Transverse colon (tissue), 4 donors: ENCODE measurements around the gene PGPEP1. TPM values are rescaled to one million over a fixed set of nuclear protein-coding genes. Genes with fewer than 3 reads are reported as not detected.
"Not testable (repeated sequence)": the region's sequence is repeated elsewhere in the genome, so short reads cannot be mapped to it uniquely, and the experiment has no call there.

ENCODE experiments used
- DNase-seq: peaks from one replicate; pipeline ENCODE4 v3.0.0-alpha.2; 2019
- H3K27ac ChIP-seq, 4 donors: fragments of 200-600 bp; sonication (generic); 2 replicates each; pipeline ENCODE4 v1.5.1; 2016 to 2018; ENCODE audit warnings: inconsistent platforms in 4 of 4
- H3K27me3 ChIP-seq: fragments of 200-600 bp; sonication (generic); 2 replicates; pipeline ENCODE4 v1.5.1; 2017; ENCODE audit warnings: inconsistent platforms
- H3K36me3 ChIP-seq, 4 donors: fragments of 200-600 bp; sonication (generic); 2 replicates each; pipeline ENCODE4 v1.5.1; 2017 to 2019; ENCODE audit warnings: inconsistent platforms in 4 of 4
- H3K4me1 ChIP-seq, 4 donors: fragments of 200-600 bp; sonication (generic); 2 replicates each; pipeline ENCODE4 v1.5.1; 2017 to 2020; ENCODE audit warnings: inconsistent platforms in 4 of 4
- H3K4me3 ChIP-seq, 4 donors: fragments of 200-600 bp; sonication (generic); 1 replicate in 1 of 4; 2 replicates in 3 of 4; pipeline versions ENCODE4 v1.5.1 to v1.6.1; 2017 to 2019; ENCODE audit warnings: inconsistent platforms in 4 of 4
- H3K9me3 ChIP-seq, 2 donors: fragments of 200-600 bp; sonication (generic); 2 replicates each; pipeline ENCODE4 v1.5.1; 2017 to 2019; ENCODE audit warnings: inconsistent platforms in 2 of 2
- CTCF ChIP-seq, 5 experiments: fragments of 200-600 bp in 3 of 5; fragments of 450-650 bp in 2 of 5; sonication (generic) in 3 of 5; IDR thresholded peaks; 1 replicate in 2 of 5; 2 replicates in 3 of 5; pipeline ENCODE4 v1.5.1; 2016 to 2017; ENCODE audit warnings: antibody characterized with exemption in 5 of 5, inconsistent platforms in 3 of 5, mild to moderate bottlenecking in 2 of 5, moderate library complexity in 1 of 5
- EP300 ChIP-seq: sonication (generic); formaldehyde crosslinking; IDR thresholded peaks from one replicate; pipeline ENCODE4 v1.6.1; 2017; ENCODE audit warnings: antibody characterized with exemption, low read depth
- POLR2A ChIP-seq: fragments of 450-650 bp; IDR thresholded peaks from one replicate; pipeline ENCODE4 v1.6.1; 2016; ENCODE audit warnings: antibody characterized with exemption, mild to moderate bottlenecking, moderate library complexity
- POLR2AphosphoS5 ChIP-seq, 3 donors: sonication (generic); formaldehyde crosslinking; IDR thresholded peaks; one replicate each; pipeline ENCODE4 v1.6.1; 2016; ENCODE audit warnings: antibody characterized with exemption in 3 of 3
- WGBS, 2 donors: methylation state at CpG; one replicate each; pipeline ENCODE4 v1.1.5; 2018; ENCODE audit warnings: low coverage in 1 of 2; 5-methylcytosine and 5-hydroxymethylcytosine counted together
- in situ Hi-C, 4 donors: fragments of 200-750 bp; cut with MboI; loops; one replicate each; pipeline versions ENCODE4 v1.15.0 to v1.15.1; 2017; ENCODE audit warnings: low sequenced_read_pairs in 3 of 4, low pct_ligation_motif_present in 1 of 4, low pct_unique_long_range_greater_than_20kb in 1 of 4
- intact Hi-C: fragments of 100-400 bp; cut with DNase I; formaldehyde crosslinking; loops from one replicate; pipeline ENCODE4 v1.15.1; 2023; ENCODE audit warnings: low total_unique reads
- total RNA-seq, 4 donors: library from RNA; depleted of rRNA; stranded (reverse); fragments of >200 nt; gene quantifications; one replicate each; pipeline ENCODE4 v1.1.0, GENCODE V29; 2016

PGPEP1 gene
- total RNA-seq, 4 donors from 2014 or later = 59.7 to 110 (median 73.0) TPM

GRCh38 chr19:18351544-18351943, 11.1 kb downstream of the PGPEP1 start:
- Histone ChIP-seq H3K27me3 (no peaks in the 10 kb centered on the region), H3K27ac (no peak overlapping the region), H3K36me3 (peaks cover 0 to 12% (median 4%) of the 10 kb centered on the region in 4 donors), H3K9me3 (no peaks in the 10 kb centered on the region), H3K4me3 (no peak overlapping the region), H3K4me1 (peaks cover 0 to 4% (median 1%) of the 10 kb centered on the region in 4 donors)
- 88 to 92% methylated on average over 7 of the region's 7 CpGs for WGBS, 2 donors
- no peak for DNase-seq
- intact Hi-C loops (no loop called here), in situ Hi-C loops (loop anchor here in 2 of 4 donors (5.0 to 10.0 kb wide), 2 partner anchors 53 to 56 kb away; no protein-coding TSS in a partner anchor)
- TF ChIP-seq POLR2A = no peak
- TF ChIP-seq CTCF (IDR thresholded peaks at IDR 0.05) = no peak
- no peak for TF ChIP-seq EP300
- no peak for TF ChIP-seq POLR2AphosphoS5 (IDR thresholded peaks at IDR 0.05)

GRCh38 chr19:18353378-18354005, 13.1 kb downstream of the PGPEP1 start:
- H3K36me3 ChIP-seq = peaks cover 0 to 24% (median 12%) of the 10 kb centered on the region in 4 donors

GRCh38 chr19:18354743-18355142, 14.3 kb downstream of the PGPEP1 start:
- H3K4me1 ChIP-seq, H3K9me3 ChIP-seq, DNase-seq, H3K27ac ChIP-seq, H3K27me3 ChIP-seq, intact Hi-C loops, H3K4me3 ChIP-seq: not testable (repeated sequence)
- H3K36me3 ChIP-seq = peaks cover 0 to 30% (median 15%) of the 10 kb centered on the region in 4 donors
- in situ Hi-C loops = loop anchor here in 2 of 4 donors (5.0 to 10.0 kb wide), 2 partner anchors 50 to 53 kb away; no protein-coding TSS in a partner anchor
- WGBS, 2 donors = 90 to 98% methylated on average over 6 to 7 of the region's 7 CpGs

More at GRCh38 chr19:18353378-18354005, 13.1 kb downstream of the PGPEP1 start:
- H3K4me1 ChIP-seq = peaks cover 0 to 4% (median 1%) of the 10 kb centered on the region in 4 donors
- no peaks in the 10 kb centered on the region for H3K27me3 ChIP-seq
- in situ Hi-C loops = loop anchor here in 2 of 4 donors (5.0 to 10.0 kb wide), 2 partner anchors 51 to 54 kb away; no protein-coding TSS in a partner anchor
- no peak for DNase-seq
- intact Hi-C loops = no loop called here
- H3K27ac ChIP-seq = no peak overlapping the region
- no peak overlapping the region for H3K4me3 ChIP-seq
- WGBS, 2 donors = 91 to 95% methylated on average over 6 to 8 of the region's 8 CpGs
- TF ChIP-seq POLR2A (no peak), CTCF (IDR thresholded peaks at IDR 0.05) (no peak), POLR2AphosphoS5 (IDR thresholded peaks at IDR 0.05) (no peak), EP300 (no peak)
- H3K9me3 ChIP-seq = no peaks in the 10 kb centered on the region

- Histone ChIP-seq H3K4me1 (no peaks in the 10 kb centered on the region), H3K4me3 (no peak overlapping the region), H3K27me3 (no peaks in the 10 kb centered on the region), H3K36me3 (peaks cover 0 to 44% (median 18%) of the 10 kb centered on the region in 4 donors), H3K27ac (no peak overlapping the region), H3K9me3 (no peaks in the 10 kb centered on the region)
- in situ Hi-C loops = loop anchor here in 1 of 4 donors (10.0 kb wide), 1 partner anchor 48 kb away; no protein-coding TSS in a partner anchor
- intact Hi-C loops = no loop called here
- no peak for TF ChIP-seq CTCF (IDR thresholded peaks at IDR 0.05)
- TF ChIP-seq POLR2AphosphoS5 (IDR thresholded peaks at IDR 0.05) = no peak
- no peak for TF ChIP-seq EP300
- no peak for TF ChIP-seq POLR2A
- no peak for DNase-seq
- 98 to 100% methylated on average over 1 to 2 of the region's 3 CpGs for WGBS, 2 donors
Measured at GRCh38 chr19:18357041-18357440, 16.6 kb downstream of the PGPEP1 start.
